HG02973 (cell line): ENCODE results near the gene ANKRD55.
A peak's percentile ranks its signal among the peaks of the same experiment; 100 is the strongest.
"Not testable (repeated sequence)": the region's sequence is repeated elsewhere in the genome, so short reads cannot be mapped to it uniquely, and the experiment has no call there.

Experiments
- ATAC-seq: cut with Tn5 transposase; IDR thresholded peaks from one replicate; pipeline ENCODE4 v1.9.1; 2021; ENCODE audit warnings: moderate library complexity; ENCODE audit not compliant: unreplicated experiment

ANKRD55 gene

DNA sequence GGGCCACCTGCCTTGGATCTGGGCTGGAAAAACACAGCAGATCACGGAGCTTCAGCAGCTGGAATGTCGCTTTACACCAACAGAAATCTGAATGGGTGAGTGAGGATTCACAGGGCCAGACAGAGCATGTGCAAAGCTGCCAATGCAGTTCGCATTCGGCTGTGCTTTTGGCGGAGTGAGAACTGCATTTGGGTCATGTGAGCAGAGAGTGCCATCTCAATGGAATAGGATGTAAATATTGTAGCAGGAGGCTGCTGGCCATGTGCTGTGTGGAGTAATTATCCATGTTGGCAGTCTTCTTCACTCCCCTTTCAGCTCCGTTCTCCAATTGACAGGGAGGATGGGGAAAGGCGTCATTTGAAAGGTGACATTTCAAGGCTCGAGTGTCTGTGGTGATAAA is at the start of gene ANKRD55:
Gene ANKRD55 (minus strand): TSS at position 101 of the 400 bp plus-strand sequence. CDS start 417 bp downstream, outside the sequence.
- no peak for ATAC-seq

DNA sequence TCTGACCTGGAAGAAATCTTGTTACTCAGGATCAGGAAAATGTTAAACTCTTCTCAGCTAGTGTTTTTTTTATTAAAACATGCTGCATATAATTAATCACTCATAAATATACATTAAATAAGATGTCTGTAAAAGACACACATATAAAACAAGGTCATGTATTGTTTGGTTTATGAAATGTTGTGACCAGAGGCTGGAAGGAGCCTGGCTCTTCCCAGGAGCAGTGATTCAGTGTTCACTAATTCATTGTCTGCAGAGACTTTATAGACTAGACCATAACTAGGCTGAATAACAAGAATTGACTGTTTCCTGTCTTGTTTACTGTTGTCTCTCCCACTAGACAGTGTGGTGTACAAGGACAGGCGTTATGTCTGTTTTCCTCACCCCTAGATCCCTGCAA is 49.1 kb upstream of the ANKRD55 start:
- ATAC-seq, result no peak

DNA sequence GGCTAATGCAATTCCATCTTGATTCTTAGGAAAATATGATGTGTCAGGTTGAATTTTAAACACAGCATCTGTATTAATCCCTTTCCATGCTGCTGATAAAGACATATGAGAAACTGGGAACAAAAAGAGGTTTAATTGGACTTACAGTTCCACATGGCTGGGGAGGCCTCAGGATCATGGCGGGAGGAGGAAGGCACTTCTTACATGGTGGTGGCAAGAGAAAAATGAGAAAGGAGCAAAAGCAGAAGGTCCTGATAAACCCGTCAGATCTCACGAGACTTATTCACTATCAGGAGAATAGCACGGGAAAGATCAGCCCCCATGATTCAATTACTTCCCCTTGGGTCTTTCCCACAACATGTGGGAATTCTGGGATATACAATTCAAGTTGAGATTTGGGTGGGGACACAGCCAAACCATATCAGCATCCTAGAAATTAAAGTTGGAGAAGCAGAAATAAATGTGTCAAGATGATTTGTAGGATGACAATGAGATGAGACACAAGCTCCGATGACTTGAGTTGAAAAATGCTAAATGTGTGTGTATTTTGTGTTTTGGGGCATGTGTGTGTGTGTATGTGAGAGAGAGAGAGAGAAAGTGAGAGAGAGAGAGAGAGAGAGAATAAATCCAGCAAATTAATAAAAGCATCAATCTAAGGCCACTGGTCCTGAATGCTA is 48.5 kb upstream of the ANKRD55 start:
- no peak for ATAC-seq

DNA sequence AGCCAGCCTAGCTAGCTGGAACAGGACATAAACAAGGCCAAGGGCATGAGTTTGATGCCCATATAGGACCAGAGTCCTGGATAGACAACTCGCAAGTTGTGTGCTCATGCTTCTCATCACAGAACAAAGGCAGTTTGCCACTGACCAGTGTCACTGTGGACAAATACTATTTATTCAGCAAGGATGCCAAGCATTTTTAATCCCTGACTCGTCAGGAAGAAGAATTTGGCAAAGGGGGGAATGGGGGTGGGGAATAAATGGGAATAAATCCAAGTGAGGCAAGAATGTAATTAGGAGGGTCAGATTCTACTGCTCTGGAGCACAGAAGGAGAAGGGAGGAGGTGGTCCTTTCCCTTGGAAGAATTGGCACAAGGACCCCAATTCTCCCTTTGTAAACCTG is 46.8 kb upstream of the ANKRD55 start:
- no peak for ATAC-seq

DNA sequence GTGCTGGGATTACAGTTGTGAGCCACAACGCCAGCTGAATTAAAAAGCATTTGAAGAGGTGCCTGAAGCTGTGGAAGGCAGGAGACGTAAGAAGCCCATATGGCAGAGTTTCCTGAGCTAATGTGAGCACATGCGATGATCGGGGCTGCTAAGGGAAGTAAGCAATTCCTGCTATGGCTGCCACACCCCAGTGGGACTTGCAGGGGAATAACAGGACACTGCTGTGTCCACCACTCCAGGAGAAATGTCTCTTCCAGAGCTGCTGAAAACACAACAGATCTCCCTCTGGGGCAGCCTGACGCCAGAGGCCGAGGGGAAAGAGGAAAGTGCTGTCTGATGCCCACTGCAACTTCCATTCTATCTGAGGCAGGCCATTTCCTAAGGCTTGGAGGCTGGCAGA is 46.2 kb upstream of the ANKRD55 start:
- ATAC-seq, result no peak

DNA sequence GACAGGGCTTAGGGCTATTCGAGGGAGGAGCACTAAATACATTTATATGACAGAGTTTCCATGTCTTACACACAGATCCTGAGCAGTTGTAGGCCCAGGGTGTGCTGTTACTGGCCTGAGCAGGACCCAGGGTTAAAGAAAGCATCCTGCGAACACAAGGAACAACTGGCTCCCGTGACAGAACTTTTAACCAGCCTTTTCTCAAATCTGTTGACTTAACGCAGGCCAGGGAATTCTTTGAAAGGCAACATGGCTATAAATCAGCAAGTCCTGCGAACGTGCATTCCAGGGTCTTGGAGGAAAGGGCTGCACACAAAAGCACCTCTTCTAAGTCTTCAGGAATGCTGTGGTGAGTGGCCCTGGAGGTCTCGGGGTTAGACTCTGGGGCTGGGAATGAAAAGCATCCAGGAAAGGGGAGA is 45.2 kb upstream of the ANKRD55 start:
- no peak for ATAC-seq

DNA sequence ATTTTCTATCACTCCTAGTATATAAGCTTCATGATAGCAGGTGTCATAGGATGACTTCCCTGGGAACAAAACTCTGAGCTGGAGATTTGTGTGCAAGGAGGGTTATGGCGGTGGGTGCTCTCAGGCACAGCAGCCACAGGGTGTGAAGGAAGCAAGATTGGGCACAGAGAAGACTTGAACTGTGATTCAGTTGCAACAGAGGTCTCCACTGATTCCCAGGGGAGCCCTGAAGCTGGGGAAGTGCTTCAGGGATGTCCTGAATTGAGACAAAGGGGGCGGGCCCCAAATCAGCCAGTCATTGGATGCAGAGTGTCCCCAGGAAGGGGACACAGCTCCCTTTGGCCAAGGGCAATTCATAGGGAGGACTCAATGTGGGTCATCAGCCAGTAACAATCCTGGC is 44.4 kb upstream of the ANKRD55 start:
- ATAC-seq, result no peak

DNA sequence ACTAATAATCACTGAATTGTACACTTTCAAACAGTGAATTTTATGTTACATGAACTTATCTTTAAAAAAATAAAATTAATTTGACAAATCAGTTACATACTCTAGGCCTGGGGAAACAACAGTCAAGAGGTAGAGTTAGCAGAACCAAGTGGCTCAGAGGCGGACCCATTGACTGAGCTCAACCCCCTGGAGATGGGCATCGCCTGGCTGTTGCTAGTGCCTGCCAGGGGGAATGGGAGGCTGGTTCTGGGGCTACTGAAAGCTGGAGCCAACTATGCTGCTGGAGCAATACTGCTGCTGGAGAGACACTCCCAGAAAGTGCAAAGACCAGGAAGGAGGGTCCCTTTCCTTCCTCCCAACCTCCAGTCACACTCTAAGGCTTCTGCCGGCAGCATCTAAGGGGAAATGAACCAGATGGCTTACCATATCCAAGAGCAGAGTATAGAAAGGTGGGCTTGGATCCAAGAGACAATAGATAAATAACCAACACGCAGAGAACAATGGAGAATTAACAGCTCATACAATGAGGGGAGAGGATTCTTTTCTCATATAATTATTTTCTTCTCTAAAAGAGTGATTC is 40.3 kb upstream of the ANKRD55 start:
- ATAC-seq, result no peak

DNA sequence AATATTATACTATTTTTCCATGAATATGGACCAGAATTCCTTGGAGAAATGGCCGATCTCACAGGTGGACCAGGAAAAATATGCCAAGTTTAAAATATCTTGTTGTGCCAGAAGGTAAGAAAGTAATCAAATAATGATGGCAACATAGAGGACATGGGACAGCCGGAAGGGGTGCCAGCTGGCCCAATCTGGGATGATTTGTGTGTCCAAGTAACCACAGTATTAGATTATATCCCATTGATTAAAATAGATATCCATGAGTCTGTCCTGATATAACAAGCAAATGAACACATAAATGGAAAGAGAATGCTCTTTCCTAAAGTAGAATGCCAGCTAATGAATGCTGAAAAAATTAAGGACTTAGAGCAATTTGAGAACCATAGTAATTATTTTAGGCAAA is 39.6 kb upstream of the ANKRD55 start:
- no peak for ATAC-seq

DNA sequence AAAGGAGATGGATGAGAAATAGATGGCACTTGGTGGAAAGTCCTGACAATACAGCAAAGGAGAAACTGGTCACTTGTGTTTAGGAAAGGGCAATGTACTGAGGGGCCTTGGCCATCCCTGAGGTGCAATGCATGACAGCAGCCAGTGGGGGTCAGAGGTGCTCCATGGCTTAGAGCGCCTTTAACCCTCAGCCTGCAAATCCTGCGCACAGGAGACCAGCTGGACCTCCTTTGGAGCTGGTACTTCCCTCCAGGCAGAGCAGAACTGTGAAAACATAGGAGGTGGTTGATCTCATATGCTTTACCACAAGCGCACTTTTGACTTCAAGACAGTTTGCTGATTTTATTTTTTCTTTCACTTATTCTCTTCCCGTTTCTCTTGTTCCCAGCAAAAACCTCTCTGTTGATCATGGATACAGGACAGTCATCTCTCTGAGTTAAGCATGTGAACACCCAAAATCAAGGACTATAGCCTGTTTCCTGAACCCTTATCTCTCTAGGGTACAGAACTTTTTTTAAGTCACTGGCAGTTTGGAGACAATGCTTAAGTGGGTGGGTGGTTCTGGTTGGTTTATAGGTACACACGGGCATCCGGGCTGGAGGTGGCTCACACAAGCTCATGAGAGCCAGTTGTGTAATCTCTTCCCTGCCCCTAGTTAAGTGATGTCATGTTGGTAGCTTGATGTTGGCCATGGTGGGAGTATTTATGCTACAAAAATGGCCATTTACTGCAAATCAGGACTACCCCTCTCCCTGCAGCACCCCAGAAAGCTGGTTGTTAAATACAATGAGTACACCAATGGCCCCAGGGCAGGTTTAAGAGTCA is 37.6 kb upstream of the ANKRD55 start:
- ATAC-seq, result peak; percentile 89

DNA sequence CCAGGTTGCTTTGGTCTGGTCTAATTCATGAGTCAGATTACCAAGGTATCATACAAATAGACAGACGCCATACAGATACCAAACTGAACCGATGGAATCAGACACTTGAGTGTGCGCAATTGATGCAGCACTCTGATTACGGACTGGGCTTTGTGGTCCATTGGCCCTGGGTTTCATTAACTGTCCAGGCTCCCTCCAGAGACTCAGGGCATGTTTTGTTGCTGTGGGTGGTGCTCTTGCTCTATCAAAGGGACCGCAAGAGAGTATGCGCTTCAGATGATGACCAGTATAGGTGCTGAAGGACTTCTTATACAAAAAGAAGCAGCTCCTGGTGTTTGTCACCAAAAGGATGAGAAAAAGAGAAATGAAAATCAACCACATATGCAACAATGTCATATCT is 36.9 kb upstream of the ANKRD55 start:
- ATAC-seq, result no peak

DNA sequence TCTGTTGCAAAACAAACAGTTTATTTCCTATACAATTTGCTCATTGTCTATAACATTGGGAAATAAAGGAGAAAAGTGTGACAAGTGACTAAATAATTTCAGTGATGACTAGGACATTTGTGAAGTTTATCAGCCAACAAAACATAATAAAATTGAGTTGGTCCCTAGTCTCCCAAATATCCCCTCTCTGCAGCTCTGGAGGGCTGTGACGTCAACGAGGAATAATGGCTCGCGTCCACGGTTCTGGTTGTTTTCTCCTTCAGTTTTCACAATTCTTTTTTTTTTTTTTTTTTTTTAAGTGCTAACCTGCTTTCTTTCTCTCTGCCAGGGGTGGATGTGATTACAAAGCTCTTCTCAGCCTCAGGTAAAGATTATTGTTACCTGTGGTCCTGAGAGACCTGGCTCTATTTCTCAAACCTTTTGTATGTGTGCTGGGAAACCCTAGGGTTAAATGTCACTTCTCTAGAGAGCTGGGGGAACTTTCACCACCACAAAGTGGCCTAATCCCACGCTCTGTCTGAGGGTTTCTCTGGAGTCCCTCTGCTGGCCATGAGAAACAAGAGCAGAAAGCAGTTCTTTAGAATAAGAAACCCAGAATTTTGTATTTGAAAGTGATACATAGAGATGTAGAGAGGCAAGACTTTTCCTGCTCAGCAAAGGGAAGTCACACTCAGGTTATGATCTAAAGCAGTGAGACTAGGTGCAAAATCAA is 36.2 kb upstream of the ANKRD55 start:
- peak; percentile 60 for ATAC-seq

DNA sequence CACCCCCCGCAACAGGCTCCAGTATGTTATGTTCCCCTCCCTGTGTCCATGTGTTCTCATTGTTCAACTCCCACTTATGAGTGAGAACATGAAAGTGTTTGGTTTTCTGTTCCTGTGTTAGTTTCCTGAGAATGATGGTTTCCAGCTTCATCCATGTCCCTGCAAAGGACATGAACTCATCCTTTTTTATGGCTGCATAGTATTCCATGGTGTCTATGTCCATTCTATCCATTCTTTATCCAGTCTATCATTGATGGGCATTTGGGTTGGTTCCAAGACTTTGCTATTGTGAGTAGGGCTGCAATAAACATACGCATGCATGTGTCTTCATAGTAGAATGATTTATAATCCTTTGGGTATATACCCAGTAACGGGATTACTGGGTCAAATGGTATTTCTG is 35.6 kb upstream of the ANKRD55 start:
- not testable (repeated sequence) for ATAC-seq

DNA sequence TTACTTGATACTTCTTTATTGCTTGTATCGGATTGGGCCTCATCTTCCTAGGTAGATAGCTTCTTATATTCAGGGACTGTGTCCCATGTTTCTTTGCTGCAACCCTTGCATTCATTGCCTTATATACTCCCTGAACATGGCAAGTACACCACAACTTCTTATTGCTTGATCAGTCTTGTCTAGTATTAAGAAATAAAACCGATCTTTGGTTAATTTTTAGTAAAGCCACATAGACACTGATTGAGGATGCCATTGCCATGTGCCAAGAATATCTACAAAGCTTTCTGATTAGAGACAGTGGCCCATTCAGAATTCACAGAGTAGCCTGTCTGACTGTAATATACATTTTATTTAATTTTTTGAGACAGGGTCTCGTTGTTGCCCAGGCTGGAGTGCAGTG is 34.7 kb upstream of the ANKRD55 start:
- no peak for ATAC-seq

DNA sequence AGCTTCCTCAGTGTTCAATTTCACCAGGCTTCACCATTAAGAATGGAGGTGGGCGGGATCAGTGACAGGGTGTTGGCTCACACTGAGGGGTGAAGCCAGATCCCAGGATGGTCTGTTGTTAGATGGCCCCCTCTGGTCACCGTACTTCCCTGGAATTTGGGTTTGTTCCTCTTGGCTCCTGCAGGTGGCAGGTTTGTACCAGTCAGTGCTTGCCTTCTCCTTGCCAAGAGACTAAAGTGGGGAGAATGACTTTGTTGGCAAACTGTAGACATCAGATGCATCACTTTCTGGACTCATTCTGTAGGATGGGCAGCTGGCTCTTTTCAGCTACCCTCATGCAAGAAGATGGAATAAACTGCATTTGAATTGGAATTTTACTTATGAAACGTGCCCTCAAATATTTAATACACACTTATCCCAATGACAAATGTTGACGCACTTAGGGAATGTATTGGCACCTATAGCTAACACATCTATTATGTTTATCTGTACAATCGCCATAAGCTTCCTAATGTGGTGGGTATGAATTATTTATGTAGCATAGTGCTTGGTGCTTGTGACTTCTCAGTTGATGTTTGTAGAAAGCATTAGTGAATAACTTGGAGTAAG is 31.4 kb upstream of the ANKRD55 start:
- no peak for ATAC-seq

DNA sequence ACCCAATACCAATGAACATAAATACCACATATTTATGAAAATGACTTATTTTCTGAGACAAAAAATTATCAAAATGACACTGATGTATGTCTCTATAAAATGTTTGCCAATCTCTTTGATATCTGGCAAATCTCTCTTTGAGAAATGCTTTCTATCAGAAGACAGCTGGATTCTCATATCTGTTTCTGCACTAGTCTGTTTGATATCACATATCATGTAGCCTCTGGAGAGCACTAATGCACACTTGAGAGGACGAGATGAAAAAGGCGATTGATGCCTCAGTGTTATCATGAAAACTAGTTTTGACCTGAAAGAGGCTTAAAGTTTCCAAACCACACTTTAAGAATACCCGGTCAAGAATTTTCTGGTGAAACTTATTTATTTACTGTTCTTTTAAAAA is 29.1 kb upstream of the ANKRD55 start:
- ATAC-seq, result no peak

DNA sequence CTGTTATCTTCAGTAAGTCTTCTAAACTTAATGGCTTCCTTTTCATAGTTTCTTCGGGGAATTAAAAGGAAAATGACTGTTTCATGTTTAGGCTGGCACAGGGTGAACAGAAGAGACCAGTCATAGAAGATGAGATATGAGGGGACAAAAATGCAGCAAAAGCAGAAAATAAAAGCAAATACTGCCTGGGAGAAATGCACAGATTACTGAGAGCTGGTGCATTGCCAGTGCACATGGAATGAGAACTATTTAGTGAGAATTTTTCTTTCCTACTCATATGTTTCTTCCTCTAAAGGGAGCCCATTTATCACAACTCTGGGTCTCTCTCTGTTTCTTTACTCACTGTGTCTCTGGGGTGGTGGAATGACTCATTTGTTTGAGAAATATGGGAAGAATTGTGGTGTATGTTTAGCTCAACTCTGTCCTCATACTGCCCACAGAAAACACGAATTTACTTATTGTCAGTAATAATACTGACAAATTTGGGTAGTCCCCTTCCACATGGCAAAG is 25.9 kb upstream of the ANKRD55 start:
- no peak for ATAC-seq

DNA sequence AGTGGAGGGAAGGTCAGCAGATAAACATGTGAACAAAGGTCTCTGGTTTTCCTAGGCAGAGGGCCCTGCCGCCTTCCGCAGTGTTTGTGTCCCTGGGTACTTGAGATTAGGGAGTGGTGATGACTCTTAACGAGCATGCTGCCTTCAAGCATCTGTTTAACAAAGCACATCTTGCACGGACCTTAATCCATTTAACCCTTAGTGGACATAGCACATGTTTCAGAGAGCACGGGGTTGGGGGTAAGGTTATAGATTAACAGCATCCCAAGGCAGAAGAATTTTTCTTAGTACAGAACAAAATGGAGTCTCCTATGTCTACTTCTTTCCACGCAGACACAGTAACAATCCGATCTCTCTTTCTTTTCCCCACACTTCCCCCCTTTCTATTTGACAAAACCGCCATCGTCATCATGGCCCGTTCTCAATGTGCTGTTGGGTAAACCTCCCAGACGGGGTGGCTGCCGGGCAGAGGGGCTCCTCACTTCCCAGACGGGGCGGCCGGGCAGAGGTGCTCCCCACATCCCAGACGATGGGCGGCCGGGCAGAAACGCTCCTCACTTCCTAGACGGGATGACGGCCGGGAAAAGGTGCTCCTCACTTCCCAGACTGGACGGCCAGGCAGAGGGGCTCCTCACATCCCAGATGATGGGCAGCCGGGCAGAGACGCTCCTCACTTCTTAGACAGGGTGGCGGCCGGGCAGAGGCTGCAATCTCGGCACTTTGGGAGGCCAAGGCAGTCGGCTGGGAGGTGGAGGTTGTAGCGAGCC is 24.8 kb upstream of the ANKRD55 start:
- not testable (repeated sequence) for ATAC-seq

DNA sequence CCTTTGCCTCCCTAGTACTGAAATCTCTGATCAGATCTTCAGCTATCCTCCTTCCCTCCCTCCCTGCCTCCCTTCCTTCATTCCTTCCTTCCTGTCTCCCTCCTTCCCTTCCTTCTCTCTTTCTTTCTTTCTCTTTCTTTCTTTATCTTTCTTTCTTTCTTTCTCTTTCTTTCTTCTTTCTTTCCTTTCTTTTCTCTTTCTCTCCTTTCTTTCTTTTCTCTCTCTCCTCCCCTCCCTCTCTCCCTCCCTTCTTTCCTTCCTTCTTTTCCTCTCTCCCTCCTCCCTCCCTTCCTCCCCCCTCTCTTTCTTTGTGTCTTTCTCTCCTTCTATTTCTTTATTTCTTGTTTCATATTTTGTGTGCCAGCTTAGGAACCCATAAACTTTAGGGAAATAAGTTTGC is 23.9 kb upstream of the ANKRD55 start:
- ATAC-seq, result no peak

DNA sequence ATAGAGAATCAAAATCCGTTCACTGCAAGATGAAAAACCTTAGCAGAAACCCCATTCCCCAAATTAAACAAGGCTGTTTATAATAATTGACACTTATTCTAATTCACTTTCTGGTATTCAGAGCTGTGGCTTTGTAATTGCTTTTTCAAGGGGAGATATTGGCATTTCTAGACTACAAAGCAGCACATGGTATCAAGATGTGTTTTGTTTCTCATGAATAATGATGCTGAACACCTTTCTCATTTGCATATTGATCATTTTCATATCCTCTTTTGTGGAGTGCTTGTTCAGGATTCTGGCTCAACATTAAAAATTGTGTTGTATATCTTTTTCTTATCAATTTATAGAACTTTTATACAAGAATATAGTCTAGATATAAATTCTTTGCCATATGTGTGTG is 22.4 kb upstream of the ANKRD55 start:
- ATAC-seq, result no peak
